CD1c-positive myeloid dendritic cell (primary cell): Measurements from ENCODE around the gene TMEM183A.
"Not testable (repeated sequence)": the region's sequence is repeated elsewhere in the genome, so short reads cannot be mapped to it uniquely, and the experiment has no call there.

Experiments used
- DNase-seq: peaks from one replicate; pipeline ENCODE4 v3.0.0-alpha.2; 2016; ENCODE audit errors: extremely low spot score

Gene TMEM183A

DNA sequence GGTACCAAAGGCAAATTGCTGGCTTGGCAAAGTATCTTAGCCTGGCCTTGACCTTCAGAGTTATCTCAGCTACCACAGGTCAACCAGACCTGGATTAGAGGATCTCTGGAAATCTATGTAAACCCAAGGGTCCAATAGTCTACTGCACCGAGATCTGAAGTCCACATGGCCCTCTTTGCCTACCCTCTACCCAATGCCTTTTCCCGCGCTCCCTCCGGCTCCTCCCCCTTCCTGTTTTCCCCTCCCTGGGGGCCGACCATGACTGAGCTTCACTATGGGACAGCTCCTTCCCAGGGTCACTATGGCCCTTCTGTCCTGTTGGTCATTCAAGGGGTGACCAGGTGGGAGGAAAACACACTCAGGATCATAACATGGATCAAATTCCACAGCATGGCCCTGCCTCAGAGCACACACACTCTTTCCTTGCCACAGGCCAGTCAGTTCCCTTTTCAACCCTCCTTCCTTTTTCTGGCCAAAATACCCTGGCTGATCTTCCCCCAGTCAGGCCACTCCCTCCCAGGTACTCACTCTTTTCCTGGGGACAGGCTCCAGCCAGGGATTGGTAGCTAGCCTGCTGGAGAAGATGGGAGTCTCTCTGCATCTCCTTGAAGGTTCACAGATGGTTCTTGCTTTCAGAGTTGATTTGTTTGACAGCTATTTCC lies 19.1 kb upstream of the TMEM183A start:
- DNase-seq, result peak; percentile 22

DNA sequence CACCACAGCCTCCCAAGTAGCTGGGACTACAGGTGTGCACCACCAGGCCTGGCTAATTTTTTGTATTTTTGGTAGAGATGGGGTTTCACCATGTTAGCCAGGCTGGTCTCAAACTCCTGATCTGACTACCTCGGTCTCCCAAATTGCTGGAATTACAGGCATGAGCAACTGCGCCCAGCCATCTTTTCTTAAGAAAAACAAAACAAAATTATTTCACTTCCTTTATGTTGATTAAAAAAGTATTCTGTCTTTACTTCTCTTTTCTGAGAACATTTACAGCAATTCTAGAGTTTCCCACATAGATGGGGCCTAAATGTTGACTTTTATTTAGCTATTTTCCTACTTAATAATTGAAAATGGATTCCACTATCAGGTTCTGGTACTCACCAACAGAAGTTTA lies 17.3 kb upstream of the TMEM183A start:
- DNase-seq, result peak; percentile 54

DNA sequence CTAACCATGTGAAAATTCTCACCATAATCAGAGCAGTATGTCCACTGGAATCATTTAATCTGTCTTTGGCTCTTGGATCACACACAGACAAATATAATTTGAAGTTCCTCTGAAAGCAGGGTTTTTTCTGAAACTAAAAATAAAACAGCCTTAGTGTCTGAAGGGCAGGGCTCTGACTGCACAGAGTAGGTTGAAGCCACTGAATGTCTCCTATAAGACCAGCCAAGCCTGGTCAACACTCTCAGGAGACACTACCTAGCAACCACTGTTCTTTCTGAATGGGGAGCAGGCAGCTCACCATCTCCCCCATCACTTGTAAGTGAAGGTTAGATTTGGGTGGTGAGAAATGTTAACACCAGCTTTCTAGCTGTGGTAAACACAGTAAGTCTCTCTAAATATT lies 16.1 kb upstream of the TMEM183A start:
- DNase-seq, result no peak

DNA sequence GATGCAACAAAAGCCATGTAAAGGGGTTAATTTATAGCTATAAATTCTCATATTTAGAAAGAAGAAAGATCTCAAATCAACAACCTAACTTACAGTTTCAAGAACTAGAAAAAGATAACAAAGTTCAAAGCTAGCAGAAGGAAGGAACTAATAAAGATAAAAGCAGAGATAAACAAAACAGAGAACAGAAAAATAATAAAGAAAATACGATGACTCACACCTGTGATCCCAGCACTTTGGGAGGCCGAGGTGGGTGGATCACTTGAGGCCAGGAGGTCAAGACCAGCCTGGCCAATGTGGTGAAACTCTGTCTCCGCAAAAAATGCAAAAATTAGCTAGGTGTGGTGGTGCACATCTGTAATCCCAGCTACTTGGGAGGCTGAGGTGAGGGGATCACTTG lies 12.4 kb upstream of the TMEM183A start:
- no peak for DNase-seq

DNA sequence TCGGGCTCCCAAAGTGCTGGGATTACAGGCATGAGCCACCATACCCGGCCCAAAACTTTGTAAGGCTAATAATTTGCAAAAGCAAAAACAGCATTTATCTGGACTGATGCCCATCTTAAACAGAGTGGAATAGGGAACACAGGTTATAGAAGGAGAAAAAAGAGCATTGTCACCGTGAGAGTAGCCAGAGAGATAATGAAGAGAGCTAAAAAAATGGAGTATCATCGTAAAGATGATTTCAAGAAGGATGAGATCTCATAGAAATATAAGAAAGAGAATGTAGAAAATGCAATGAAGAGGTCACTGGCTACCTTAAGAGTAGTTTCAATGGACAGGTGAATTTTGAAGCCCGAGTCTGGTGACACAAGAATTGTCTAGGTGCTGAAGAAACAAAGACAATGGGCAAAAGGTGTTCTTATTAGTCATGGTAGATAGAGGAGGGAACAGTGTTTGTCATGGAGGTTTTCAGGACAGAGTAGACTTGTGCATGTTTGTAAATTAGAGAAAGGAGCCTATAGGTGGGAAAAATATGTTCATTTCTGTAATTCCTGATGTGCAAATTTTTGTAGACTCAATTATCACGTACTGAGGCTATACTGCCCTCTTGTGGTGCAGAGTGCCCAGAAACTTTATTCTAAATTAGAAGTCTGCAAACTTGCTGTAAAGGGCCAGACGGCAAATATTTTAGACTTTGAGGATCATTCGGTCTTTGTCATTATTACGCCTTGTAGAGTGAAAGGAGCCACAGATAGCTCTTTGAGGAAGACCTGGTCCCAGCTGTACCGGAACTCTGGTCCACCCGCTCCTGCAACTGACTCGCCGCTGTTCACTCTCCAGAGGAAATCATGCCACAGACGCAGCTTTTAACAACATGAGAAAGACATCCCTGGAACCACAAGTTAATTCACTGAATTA lies 8.1 kb upstream of the TMEM183A start:
- peak; percentile 83 for DNase-seq

DNA sequence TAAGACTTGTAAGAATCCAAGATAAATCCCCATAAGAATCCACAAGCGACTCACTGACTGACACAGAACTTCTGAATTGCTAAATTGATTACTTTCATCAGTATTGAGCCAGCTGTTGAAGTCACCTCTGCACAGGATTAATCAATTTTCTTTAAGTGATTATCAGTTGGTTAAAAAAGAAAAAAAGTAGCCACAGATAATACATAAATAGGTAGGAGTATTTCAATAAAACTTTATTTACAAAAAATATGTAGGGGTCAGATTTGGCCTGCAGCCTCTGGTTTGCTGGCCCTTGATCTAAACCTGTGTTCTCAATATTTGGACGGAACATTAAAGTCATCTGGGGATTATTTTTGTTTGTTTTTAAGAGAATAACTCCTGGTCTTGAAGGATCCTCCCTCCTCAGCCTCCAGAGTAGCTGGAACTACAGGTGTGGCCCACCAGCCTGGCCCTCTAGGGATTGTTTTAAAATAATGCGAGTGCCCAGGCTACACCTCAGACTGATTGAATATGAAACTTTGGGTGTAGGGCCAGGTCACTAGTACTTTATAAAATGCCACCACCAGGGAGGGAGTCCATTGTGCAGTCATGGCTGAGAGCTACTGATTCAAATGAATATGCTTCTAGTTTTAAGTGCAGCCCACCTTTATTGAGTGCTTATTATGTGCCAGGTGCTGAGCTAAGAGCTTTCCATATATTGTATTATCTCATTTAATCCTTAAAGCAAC lies 6.8 kb upstream of the TMEM183A start:
- DNase-seq, result no peak

DNA sequence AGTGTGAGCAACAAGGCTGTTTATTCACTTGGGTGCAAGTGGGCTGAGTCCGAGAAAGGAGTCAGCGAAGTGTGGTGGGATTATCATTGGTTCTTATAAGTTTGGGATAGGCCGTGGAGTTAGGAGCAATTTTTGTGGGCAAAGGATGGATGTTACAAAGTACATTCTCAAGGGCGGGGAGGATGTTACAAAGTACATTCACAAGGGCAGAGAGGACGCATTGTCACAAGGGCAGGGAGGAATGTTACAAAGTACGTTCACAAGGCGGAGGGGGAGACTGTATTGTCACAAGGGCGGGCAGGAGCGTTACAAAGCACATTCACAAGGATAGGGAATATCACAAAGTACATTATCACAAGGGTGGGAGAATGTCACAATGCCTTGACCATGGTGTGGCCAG lies 5.2 kb upstream of the TMEM183A start:
- DNase-seq, result no peak

DNA sequence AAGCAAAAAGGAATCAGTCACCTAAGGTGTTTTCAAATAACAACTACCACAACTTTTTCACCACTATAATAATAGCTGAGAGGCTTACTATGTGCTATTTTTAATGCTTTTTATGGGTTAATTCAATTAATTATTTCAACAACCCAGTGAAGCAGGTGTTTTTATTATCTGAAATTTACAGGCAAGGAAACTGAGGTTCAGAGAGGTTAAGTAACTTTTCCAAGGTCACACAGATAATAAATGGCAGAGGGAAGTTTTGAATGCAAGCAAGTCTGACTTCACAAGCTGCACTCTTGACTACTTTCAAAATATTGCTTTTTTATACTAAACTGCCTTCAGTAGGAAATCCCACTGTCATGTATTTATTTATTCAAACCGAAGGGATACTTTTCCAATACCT lies 4.2 kb upstream of the TMEM183A start:
- no peak for DNase-seq

DNA sequence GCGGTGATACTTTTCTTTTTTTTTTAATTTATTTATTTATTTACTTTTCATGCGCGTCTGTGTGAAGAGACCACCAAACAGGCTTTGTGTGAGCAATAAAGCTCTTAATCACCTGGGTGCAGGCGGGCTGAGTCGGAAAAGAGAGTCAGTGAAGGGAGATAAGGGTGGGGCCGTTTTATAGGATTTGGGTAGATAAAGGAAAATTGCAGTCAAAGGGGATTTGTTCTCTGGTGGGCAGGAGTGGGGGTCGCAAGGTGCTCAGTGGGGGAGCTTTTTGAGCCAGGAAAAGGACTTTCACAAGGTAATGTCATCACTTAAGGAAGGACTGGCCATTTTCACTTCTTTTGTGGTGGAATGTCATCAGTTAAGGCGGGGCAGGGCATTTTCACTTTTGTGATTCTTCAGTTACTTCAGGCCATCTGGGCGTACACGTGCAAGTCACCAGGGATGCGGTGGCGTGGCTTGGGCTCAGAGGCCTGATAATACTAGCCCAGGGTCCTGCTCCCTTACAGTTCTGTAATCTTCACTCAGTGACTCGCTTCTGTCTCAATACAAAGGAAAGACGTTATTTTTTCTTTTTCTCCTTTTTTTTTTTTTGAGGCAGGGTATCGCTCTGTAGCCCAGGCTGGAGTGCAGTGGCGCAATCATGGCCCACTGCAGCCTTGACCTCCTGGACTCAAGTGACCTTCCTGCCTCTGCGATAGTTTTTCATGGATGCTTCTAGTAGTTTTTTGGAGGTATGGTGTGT lies 1.6 kb upstream of the TMEM183A start:
- peak; percentile 39 for DNase-seq

DNA sequence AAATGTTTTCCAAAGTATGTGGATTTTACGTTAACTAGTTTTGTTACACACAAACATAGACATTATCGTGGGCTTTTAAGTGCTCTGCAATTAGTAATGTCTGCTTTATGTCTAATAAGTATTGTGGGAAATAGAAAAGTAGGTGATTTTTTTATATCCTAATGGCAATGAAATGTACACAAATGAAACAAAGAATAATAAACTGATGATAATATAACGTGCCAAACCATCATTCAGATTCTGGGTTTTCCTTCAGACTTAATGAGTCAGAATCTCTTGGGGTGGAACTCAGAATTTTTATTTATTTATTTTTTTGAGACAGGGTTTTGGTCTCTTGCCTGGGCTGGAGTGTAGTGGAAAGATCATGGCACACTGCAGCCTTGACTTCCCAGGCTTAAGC lies 2.0 kb downstream of the TMEM183A start:
- no peak for DNase-seq

DNA sequence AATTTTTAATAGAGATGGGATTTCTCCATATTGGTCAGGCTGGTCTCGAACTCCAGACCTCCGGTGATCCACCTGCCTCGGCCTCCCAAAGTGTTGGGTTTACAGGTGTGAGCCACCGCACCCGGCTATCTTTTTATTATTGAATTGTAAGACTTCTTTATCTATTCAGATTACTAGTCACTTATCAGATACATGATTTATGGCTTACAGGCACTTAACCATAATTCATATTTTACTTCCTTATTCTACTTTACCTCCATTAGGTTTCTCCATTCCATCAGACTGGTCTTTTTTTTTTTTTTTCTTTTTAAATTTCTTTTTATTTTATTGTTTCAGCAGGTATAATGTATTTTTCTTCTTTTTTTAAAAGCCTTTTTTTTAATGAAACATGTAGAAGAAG lies 4.4 kb downstream of the TMEM183A start:
- DNase-seq, result no peak

DNA sequence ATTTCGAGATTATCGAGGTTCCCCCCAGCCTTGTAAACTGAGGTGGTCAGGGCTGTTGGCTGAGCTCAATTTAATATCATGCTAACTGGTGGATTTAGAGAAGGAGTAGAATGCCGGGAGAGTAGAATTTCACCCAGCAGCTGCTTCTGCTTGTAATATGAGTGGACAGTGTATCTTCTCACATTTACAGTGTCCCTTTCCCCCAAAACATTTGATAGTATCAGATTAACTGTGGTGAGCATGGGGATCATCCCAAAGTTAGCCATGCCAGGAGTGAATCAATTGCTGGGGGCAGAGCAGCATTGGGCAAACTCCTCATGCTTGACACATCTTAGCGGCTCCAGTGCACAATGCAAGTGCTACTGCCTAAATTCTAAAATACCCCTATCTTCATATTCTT lies 9.9 kb downstream of the TMEM183A start:
- DNase-seq, result no peak

DNA sequence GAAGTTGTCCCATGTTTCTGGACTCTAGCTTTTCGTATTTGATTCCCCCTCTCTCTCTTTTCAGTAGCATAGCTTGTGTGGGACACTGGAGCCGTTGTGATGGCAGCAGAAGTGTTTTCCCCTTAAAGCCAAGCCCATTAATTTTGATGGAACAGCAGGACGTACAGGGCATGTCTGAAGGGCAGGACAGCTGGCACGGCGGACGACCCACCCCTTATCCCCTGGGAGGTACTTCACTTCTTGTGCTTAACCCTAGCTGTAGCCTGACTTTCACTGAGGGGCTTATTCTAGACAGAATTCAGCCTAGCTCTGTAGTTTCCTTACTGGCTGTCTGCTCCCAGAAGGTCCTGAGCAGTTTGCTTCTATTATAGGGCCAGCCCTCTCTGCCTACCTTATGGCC lies 10.5 kb downstream of the TMEM183A start:
- no peak for DNase-seq

DNA sequence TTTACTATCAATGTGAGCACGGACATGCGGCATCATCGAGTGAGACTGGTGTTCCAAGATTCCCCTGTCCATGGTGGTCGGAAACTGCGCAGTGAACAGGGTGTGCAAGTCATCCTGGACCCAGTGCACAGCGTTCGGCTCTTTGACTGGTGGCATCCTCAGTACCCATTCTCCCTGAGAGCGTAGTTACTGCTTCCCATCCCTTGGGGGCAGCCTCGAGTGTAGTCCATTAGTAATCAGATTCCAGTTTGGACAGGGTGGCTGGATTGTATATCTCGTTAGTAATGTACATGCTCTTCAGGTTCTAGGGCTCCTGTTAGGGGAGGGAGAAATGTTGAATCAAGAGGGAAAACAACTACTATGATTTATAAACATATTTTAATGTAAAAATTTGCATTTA lies 15.7 kb downstream of the TMEM183A start:
- not testable (repeated sequence) for DNase-seq

DNA sequence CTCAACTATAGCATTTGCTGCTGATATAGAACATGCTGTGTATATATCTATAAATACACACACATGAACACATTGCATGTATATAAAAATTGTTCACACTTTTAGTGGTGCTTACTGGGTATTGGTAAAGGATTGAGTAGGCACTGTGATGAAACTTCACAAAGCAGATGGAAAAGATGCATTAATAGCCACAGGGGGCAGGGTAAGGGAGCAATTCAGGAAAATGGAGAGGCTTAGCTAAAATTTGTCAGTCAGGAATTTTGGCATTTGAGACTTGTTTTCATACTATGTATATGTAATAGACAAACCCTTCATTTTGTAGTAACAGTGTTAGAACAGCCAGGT lies 18.5 kb downstream of the TMEM183A start:
- DNase-seq, result no peak

DNA sequence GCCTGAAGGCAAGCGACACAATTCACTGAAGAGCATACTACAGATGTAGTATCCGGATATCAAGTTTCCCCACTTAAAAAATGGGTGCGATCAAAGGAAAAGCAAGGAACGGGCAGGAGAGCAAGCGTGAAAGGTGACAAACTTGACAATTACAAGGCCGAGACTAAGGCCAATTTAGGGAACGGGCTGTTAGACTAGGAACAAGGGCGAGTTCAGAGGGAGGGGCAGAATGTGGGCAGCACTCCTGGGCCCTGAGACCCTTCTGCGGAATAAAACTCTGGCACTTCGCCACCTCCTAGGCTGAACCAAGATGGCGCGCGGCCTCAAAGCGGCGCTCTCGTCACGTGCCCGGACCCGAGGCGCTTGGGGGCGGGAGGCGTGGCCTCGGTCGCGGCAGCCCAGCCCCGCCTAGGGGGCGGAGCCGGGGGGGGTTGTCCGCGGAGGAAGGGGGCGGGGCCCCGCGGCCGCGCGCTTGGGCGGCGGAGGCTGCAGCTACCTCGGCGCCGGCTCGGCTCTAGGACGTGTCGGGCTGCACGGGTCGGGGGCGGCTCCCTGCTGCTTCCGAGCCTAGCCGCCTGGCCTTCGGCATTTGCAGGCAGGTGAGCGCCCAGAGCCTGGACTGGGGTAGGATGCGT lies 19.0 kb downstream of the TMEM183A start, which contains the start of gene PPFIA4:
Gene PPFIA4, plus strand, starts transcription at position 461 of the 635 bp plus-strand sequence. CDS start 12,518 bp downstream, outside the sequence.
- peak; percentile 90 for DNase-seq

DNA sequence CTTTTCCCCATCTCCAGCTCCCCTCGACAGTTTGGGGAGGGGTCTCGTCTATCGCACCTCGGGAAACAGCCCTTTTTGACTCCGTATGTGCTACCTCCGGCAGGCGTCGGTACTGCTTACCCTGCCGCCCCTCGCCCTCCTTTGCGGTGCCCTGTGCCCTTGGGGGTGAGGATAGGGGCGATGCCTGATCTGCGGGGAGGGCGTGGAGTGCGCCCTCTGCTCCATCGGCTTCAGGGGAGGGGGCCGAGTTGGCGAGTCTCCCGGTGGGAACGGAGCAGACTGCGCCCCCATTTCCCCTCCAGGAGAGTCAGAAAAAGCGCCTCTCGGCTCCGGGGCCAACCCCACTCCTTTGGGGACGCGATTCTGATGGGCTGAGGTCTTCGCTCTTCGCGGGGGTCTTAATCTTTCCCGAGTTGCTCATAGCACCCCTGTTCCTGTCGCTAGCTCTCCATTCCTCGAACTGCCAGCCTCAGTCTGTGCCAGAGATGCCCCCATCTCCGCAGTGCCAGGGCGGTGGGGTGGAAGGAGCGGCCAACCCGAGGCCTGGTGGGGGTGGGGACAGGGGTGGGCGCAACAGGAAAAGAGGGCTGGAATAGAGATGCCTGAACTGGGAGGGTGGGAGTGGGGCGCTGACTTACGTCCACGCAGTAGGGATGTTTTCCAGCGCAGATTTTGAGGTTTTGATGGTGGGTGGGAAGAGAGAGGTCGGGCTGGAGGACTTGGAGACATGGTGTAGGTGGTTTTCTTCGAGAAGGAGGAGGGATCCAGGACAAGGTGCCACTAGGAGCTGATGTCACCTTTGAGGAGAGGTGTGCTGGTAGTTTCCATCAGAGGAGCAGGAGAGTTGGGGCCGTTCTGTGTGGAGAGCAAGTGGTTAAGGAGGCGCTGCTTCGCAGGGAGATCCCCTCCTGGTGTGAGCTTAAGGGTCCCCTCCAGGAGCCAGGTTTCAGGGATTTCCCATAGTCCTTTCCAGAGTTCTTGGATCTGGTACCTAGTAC lies 19.8 kb downstream of the TMEM183A start:
- DNase-seq, result no peak

DNA sequence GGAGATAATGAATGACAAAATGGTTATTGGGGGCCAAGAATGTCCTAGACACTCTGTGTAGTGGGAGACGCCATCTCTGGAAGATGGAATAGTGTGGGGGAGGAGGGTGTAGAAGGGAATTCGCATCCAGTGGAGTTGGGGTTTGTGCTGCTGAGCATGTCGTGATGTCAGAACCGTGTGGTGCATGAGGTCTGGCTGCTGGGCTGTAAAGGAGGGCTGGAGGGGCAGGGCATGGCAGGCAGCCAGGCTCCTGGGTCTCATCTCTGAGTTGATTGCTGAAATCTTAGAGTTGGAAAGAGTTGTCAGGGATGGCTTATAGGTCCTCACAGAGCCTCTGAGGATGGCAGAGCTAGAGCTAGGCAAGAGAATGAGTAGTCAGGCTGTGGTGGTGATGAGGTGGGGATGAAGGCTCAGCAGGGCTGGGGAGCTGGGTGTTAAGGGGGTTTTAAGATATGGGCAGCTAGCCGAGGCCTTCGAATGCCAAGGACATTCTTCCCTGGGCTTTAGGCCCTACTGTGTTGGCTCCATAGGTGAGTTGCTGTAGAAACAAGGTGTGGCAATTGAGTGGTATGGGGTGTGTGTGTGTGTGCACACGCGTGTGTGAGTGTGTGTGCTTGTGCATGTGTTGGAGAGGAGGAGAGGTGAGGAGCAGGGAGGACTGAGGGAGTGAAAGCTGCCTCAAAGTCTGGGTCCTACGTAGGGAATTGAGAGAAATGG lies 21.1 kb downstream of the TMEM183A start:
- DNase-seq, result no peak

DNA sequence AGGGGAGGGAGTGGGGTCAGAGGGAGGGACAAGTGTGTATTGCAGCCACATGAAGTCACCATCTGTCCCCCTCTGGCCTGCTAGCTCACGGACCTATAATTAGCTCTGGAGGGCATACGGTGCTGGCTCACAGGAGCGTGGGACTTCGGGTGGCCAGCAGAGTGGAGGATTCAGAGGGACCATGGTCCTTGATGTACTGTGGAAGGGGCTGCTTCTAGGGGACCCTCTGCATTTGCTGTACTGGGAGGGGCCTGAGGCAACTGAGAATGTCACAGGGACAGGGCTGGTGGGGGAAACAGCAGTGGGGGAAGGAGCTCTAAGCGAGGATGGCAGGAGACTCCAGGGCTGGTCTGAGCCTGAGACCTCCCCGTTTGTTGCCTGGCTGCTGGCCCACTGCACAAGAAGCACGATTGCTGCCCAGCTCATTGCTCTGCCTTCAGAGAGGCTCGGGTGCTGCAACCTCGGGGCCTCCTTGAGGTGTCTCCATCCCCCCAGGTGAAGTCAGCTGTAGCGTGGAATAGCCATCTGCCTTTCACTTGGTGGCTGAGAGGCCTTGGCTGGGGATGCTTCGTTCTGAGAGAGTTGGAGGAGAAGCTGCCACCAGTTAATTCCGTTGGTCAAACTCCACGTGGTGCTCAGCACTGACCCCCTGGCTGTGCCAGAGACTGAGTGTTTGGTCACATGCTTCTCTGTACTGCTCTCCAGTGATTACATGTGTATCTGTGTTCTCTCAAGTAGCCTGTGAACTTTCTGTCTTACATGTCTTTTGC lies 21.8 kb downstream of the TMEM183A start:
- no peak for DNase-seq
